ENCODE results near the gene METTL16. TPM values are rescaled to one million over a fixed set of nuclear protein-coding genes. Genes with fewer than 3 reads are reported as not detected.

The METTL16 gene
- total and polyA plus RNA-seq, 2 experiments from 2014 or later, result 40.1 to 80.8 TPM

DNA sequence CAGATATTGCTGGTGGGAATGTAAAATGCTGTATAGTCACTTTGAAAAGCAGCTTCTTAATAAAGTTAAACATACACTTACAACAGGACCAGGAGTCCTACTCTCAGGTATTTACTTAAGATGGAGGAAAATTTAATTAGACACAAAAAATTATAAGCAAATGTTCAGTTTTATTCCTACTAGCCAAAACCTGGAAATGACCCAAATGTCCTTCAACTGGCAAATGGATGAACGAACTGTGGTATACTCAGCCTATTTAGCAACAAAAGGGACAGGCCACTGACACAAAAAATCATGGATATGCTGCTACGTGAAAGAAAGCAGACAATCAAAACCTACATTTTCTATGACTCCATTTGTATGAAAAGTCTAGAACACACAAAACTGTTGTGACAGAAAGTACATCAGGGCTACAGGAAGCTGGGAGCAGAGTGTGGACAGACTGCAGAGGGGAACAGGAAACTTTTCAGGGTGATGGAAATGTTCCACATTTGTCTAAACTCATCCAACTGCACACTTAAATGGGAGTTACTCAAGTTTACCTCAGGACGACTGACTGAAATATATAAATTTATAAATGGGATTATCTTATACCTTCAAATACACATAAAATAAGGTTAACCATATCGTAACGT lies 61.6 kb downstream of the METTL16 start:
- Mint-ChIP-seq H3K4me3 (no peak overlapping the region), H3K27me3 (ENCODE audit: insufficient read depth, low read depth, poor library complexity) (peaks cover 3% of the 10 kb centered on the region), H3K4me1 (peaks cover 4% of the 10 kb centered on the region; the same call in 2 of the 3 replicates), H3K9me3 (peaks cover 16% of the 10 kb centered on the region), H3K36me3 (ENCODE audit: low read depth) (peaks cover 34% of the 10 kb centered on the region), H3K27ac (no peak overlapping the region)
- no peaks in the 10 kb centered on the region for H3K27me3 ChIP-seq (ENCODE audit: insufficient read depth)
- no peak for DNase-seq (ENCODE audit: low spot score)
- no peaks in the 10 kb centered on the region for H3K9me2 ChIP-seq (ENCODE audit: insufficient read depth)
- TF ChIP-seq EZH2phosphoT487 (IDR thresholded peaks at IDR 0.05; ENCODE audit: unreplicated experiment), result no peak
- TF ChIP-seq, protein P1, sequence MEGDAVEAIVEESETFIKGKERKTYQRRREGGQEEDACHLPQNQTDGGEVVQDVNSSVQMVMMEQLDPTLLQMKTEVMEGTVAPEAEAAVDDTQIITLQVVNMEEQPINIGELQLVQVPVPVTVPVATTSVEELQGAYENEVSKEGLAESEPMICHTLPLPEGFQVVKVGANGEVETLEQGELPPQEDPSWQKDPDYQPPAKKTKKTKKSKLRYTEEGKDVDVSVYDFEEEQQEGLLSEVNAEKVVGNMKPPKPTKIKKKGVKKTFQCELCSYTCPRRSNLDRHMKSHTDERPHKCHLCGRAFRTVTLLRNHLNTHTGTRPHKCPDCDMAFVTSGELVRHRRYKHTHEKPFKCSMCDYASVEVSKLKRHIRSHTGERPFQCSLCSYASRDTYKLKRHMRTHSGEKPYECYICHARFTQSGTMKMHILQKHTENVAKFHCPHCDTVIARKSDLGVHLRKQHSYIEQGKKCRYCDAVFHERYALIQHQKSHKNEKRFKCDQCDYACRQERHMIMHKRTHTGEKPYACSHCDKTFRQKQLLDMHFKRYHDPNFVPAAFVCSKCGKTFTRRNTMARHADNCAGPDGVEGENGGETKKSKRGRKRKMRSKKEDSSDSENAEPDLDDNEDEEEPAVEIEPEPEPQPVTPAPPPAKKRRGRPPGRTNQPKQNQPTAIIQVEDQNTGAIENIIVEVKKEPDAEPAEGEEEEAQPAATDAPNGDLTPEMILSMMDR (conservative IDR thresholded peaks at IDR 0.05; ENCODE audit: low read depth in 2 of 2), result no peak
- H2AFZ ChIP-seq, result no peak overlapping the region
- H3K4me3 ChIP-seq, result no peak overlapping the region
- no peaks in the 10 kb centered on the region; the same call in 1 of the 2 replicates for H3K36me3 ChIP-seq (ENCODE audit: insufficient read depth)
- ATAC-seq, result no peak
- no peak overlapping the region for H3K4me2 ChIP-seq
- 0 out of 2 replicates have a peak, but pooled peaks cover 8% of the 10 kb centered on the region for H3K4me1 ChIP-seq (ENCODE audit: insufficient read depth)
- no peaks in the 10 kb centered on the region; the same call in 1 of the 2 replicates for H4K20me1 ChIP-seq (replicated peaks; ENCODE audit: insufficient read depth)
- no peaks in the 10 kb centered on the region; the same call in 1 of the 2 replicates for H3F3A ChIP-seq (replicated peaks; ENCODE audit: low read depth)
- H3K79me2 ChIP-seq (replicated peaks; ENCODE audit: insufficient read depth), result 0 out of 2 replicates have a peak, but pooled peaks cover 12% of the 10 kb centered on the region
- H3K27ac ChIP-seq (ENCODE audit: low read depth), result no peak overlapping the region

DNA sequence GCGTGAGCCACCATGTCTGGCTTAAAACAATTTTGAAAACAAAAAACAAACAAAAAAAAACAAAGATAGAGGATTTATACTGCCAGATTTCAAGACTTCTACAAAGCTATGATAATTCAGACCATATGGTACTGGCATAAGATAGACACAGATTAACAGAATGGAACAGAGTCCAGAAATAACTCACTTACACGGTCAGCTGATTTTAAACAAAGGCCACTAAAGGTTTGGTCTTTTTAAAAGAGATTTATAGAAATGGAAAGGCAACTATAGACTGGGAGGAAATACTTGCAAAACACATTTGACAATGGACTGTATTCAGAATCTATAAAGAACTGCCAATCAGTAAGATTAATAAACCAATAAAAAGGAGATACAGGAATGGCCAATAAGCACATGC lies 62.2 kb downstream of the METTL16 start:
- Histone ChIP-seq H3K9me2 (ENCODE audit: insufficient read depth) (no peaks in the 10 kb centered on the region), H3K4me2 (no peak overlapping the region), H3K79me2 (replicated peaks; ENCODE audit: insufficient read depth) (0 out of 2 replicates have a peak, but pooled peaks cover 12% of the 10 kb centered on the region), H3K36me3 (ENCODE audit: insufficient read depth) (no peaks in the 10 kb centered on the region; the same call in 1 of the 2 replicates), H3F3A (replicated peaks; ENCODE audit: low read depth) (no peaks in the 10 kb centered on the region; the same call in 1 of the 2 replicates), H3K4me1 (ENCODE audit: insufficient read depth) (0 out of 2 replicates have a peak, but pooled peaks cover 8% of the 10 kb centered on the region), H4K20me1 (replicated peaks; ENCODE audit: insufficient read depth) (no peaks in the 10 kb centered on the region; the same call in 1 of the 2 replicates), H3K27me3 (ENCODE audit: insufficient read depth) (no peaks in the 10 kb centered on the region), H2AFZ (no peak overlapping the region), H3K4me3 (no peak overlapping the region), H3K27ac (ENCODE audit: low read depth) (0 out of 2 replicates have a peak overlapping the region, but pooled peaks have one; percentile 10)
- H3K27ac Mint-ChIP-seq, result no peak overlapping the region
- no peak overlapping the region for H3K4me3 Mint-ChIP-seq
- ATAC-seq (no peak), DNase-seq (ENCODE audit: low spot score) (no peak)
- peaks cover 16% of the 10 kb centered on the region for H3K9me3 Mint-ChIP-seq
- H3K4me1 Mint-ChIP-seq, result peaks cover 4% of the 10 kb centered on the region; the same call in 2 of the 3 replicates
- peaks cover 35% of the 10 kb centered on the region for H3K36me3 Mint-ChIP-seq (ENCODE audit: low read depth)
- peaks cover 2% of the 10 kb centered on the region for H3K27me3 Mint-ChIP-seq (ENCODE audit: insufficient read depth, low read depth, poor library complexity)
- TF ChIP-seq JUNB (IDR thresholded peaks at IDR 0.05; ENCODE audit: unreplicated experiment), result no peak
- TF ChIP-seq, protein P1 (conservative IDR thresholded peaks at IDR 0.05; ENCODE audit: low read depth in 2 of 2), result no peak
- no peak for TF ChIP-seq CREB1 (CRISPR knock-in tag; IDR thresholded peaks at IDR 0.05; ENCODE audit: low read depth)
- no peak for TF ChIP-seq EZH2 (IDR thresholded peaks at IDR 0.05; ENCODE audit: low read depth, unreplicated experiment)
- no peak for TF ChIP-seq POLR2AphosphoS5 (IDR thresholded peaks at IDR 0.05; ENCODE audit: low read depth)
- no peak for TF ChIP-seq NANOG (IDR thresholded peaks at IDR 0.05; ENCODE audit: borderline replicate concordance)
- no peak for TF ChIP-seq ZNF331 (CRISPR knock-in tag; IDR thresholded peaks at IDR 0.05; ENCODE audit: low read depth)
- TF ChIP-seq, protein P2, sequence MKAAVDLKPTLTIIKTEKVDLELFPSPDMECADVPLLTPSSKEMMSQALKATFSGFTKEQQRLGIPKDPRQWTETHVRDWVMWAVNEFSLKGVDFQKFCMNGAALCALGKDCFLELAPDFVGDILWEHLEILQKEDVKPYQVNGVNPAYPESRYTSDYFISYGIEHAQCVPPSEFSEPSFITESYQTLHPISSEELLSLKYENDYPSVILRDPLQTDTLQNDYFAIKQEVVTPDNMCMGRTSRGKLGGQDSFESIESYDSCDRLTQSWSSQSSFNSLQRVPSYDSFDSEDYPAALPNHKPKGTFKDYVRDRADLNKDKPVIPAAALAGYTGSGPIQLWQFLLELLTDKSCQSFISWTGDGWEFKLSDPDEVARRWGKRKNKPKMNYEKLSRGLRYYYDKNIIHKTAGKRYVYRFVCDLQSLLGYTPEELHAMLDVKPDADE (IDR thresholded peaks at IDR 0.05), result no peak
- no peak for TF ChIP-seq EZH2phosphoT487 (IDR thresholded peaks at IDR 0.05; ENCODE audit: unreplicated experiment)
- TF ChIP-seq, protein P3, sequence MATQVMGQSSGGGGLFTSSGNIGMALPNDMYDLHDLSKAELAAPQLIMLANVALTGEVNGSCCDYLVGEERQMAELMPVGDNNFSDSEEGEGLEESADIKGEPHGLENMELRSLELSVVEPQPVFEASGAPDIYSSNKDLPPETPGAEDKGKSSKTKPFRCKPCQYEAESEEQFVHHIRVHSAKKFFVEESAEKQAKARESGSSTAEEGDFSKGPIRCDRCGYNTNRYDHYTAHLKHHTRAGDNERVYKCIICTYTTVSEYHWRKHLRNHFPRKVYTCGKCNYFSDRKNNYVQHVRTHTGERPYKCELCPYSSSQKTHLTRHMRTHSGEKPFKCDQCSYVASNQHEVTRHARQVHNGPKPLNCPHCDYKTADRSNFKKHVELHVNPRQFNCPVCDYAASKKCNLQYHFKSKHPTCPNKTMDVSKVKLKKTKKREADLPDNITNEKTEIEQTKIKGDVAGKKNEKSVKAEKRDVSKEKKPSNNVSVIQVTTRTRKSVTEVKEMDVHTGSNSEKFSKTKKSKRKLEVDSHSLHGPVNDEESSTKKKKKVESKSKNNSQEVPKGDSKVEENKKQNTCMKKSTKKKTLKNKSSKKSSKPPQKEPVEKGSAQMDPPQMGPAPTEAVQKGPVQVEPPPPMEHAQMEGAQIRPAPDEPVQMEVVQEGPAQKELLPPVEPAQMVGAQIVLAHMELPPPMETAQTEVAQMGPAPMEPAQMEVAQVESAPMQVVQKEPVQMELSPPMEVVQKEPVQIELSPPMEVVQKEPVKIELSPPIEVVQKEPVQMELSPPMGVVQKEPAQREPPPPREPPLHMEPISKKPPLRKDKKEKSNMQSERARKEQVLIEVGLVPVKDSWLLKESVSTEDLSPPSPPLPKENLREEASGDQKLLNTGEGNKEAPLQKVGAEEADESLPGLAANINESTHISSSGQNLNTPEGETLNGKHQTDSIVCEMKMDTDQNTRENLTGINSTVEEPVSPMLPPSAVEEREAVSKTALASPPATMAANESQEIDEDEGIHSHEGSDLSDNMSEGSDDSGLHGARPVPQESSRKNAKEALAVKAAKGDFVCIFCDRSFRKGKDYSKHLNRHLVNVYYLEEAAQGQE (IDR thresholded peaks at IDR 0.05; ENCODE audit: unreplicated experiment), result no peak
- TF ChIP-seq ZNF114 (CRISPR knock-in tag; IDR thresholded peaks at IDR 0.05), result no peak

All from GM23338 (cell line).